GM23338 (cell line): ENCODE data around the gene THNSL1.

Experiments
- CTCF ChIP-seq, 2 experiments: fragments of 200-600 bp in 1 of 2; sonication (generic) in 1 of 2; conservative IDR thresholded peaks; 2 replicates each; pipeline versions ENCODE4 v1.5.1 to v1.6.1; 2016 to 2017; ENCODE audit warnings: antibody characterized with exemption in 2 of 2, low read depth in 2 of 2, mild to moderate bottlenecking in 2 of 2, moderate library complexity in 1 of 2
- EZH2 ChIP-seq: fragments of 200-600 bp; sonication (generic); IDR thresholded peaks from one replicate; pipeline ENCODE4 v1.8.0; 2017; ENCODE audit warnings: antibody characterized with exemption, mild to moderate bottlenecking, low read depth; ENCODE audit not compliant: unreplicated experiment
- POLR2AphosphoS5 ChIP-seq: IDR thresholded peaks from 2 replicates; pipeline ENCODE4 v1.6.1; 2016; ENCODE audit warnings: antibody characterized with exemption, low read depth
- ZNF114 ChIP-seq: fragments of 250-450 bp; sonication (Bioruptor Pico); IDR thresholded peaks from 2 replicates; pipeline ENCODE4 v1.5.0; 2020; ENCODE audit warnings: mild to moderate bottlenecking, moderate library complexity

- no peak for TF ChIP-seq POLR2AphosphoS5
- no peak for TF ChIP-seq EZH2
- TF ChIP-seq CTCF (conservative IDR thresholded peaks at IDR 0.05; ENCODE audit: low read depth in 2 of 2), result no peak
- no peak for TF ChIP-seq ZNF114 (CRISPR knock-in tag)
Measured at GRCh38 chr10:25061125-25061524, 44.7 kb downstream of the THNSL1 start.
